ENCODE measurements around the gene PLA2R1.

Gene PLA2R1

GRCh38 chr2:159891917-159892730 is 170.3 kb downstream of the PLA2R1 start:
- H3K9ac ChIP-seq (ENCODE audit: low read depth in 1 of 2, low read length in 2 of 2): no peak overlapping the region
- no peaks in the 10 kb centered on the region for H3K9me3 ChIP-seq (ENCODE audit: control insufficient read depth in 1 of 2, low read length in 2 of 2)
- H3K36me3 ChIP-seq (ENCODE audit: control insufficient read depth in 1 of 2, insufficient read depth in 2 of 2, low read length in 2 of 2): no peaks in the 10 kb centered on the region
- H3K27ac ChIP-seq (ENCODE audit: low read depth, low read length): no peak overlapping the region
- peaks cover 24 to 32% of the 10 kb centered on the region in 2 donors for H3K4me1 ChIP-seq (ENCODE audit: control insufficient read depth in 1 of 2, insufficient read depth in 2 of 2, low read length in 2 of 2)
- no peak overlapping the region for H3K4me3 ChIP-seq (ENCODE audit: low read depth in 1 of 2, low read length in 2 of 2)
- no peaks in the 10 kb centered on the region for H3K27me3 ChIP-seq (ENCODE audit: control insufficient read depth in 1 of 2, insufficient read depth in 2 of 2, low read length in 2 of 2)

GRCh38 chr2:159891267-159891588 is 171.2 kb downstream of the PLA2R1 start:
- H3K27me3 ChIP-seq (ENCODE audit: control insufficient read depth in 1 of 2, insufficient read depth in 2 of 2, low read length in 2 of 2): no peaks in the 10 kb centered on the region
- peaks cover 1 to 2% of the 10 kb centered on the region in 2 donors for H3K36me3 ChIP-seq (ENCODE audit: control insufficient read depth in 1 of 2, insufficient read depth in 2 of 2, low read length in 2 of 2)
- peaks cover 24 to 32% of the 10 kb centered on the region in 2 donors for H3K4me1 ChIP-seq (ENCODE audit: control insufficient read depth in 1 of 2, insufficient read depth in 2 of 2, low read length in 2 of 2)
- H3K9ac ChIP-seq (ENCODE audit: low read depth in 1 of 2, low read length in 2 of 2): no peak overlapping the region
- H3K4me3 ChIP-seq (ENCODE audit: low read depth in 1 of 2, low read length in 2 of 2): no peak overlapping the region
- H3K27ac ChIP-seq (ENCODE audit: low read depth, low read length): no peak overlapping the region
- no peaks in the 10 kb centered on the region for H3K9me3 ChIP-seq (ENCODE audit: control insufficient read depth in 1 of 2, low read length in 2 of 2)

GRCh38 chr2:159890551-159891266 is 171.7 kb downstream of the PLA2R1 start:
- Histone ChIP-seq H3K27ac (ENCODE audit: low read depth, low read length) (no peak overlapping the region), H3K4me1 (ENCODE audit: control insufficient read depth in 1 of 2, insufficient read depth in 2 of 2, low read length in 2 of 2) (peaks cover 24 to 31% of the 10 kb centered on the region in 2 donors), H3K36me3 (ENCODE audit: control insufficient read depth in 1 of 2, insufficient read depth in 2 of 2, low read length in 2 of 2) (peaks cover 2 to 6% of the 10 kb centered on the region in 2 donors), H3K27me3 (ENCODE audit: control insufficient read depth in 1 of 2, insufficient read depth in 2 of 2, low read length in 2 of 2) (no peaks in the 10 kb centered on the region), H3K9me3 (ENCODE audit: control insufficient read depth in 1 of 2, low read length in 2 of 2) (no peaks in the 10 kb centered on the region), H3K4me3 (ENCODE audit: low read depth in 1 of 2, low read length in 2 of 2) (no peak overlapping the region), H3K9ac (ENCODE audit: low read depth in 1 of 2, low read length in 2 of 2) (no peak overlapping the region)

- Histone ChIP-seq H3K9ac (ENCODE audit: low read depth in 1 of 2, low read length in 2 of 2) (no peak overlapping the region), H3K4me3 (ENCODE audit: low read depth in 1 of 2, low read length in 2 of 2) (no peak overlapping the region), H3K9me3 (ENCODE audit: control insufficient read depth in 1 of 2, low read length in 2 of 2) (no peaks in the 10 kb centered on the region), H3K4me1 (ENCODE audit: control insufficient read depth in 1 of 2, insufficient read depth in 2 of 2, low read length in 2 of 2) (no peaks in the 10 kb centered on the region), H3K36me3 (ENCODE audit: control insufficient read depth in 1 of 2, insufficient read depth in 2 of 2, low read length in 2 of 2) (peaks cover 9 to 33% of the 10 kb centered on the region in 2 donors), H3K27ac (ENCODE audit: low read depth, low read length) (no peak overlapping the region), H3K27me3 (ENCODE audit: control insufficient read depth in 1 of 2, insufficient read depth in 2 of 2, low read length in 2 of 2) (no peaks in the 10 kb centered on the region)
Observed at GRCh38 chr2:159882130-159882745, 180.2 kb downstream of the PLA2R1 start.
